NCI-H1105 treated with DMSO at 0.1 percent for 48 hours (cell line): ENCODE data around the gene DYNLT2.
"Not testable (repeated sequence)": the region's sequence is repeated elsewhere in the genome, so short reads cannot be mapped to it uniquely, and the experiment has no call there.

ENCODE experiments used
- DNase-seq: peaks from one replicate; lab custom pipeline; 2025; lab: John Stamatoyannopoulos, UW

The DYNLT2 gene

GRCh38 chr6:169701311-169701953 is 49.9 kb downstream of the DYNLT2 start:
- DNase-seq = no peak

DNA sequence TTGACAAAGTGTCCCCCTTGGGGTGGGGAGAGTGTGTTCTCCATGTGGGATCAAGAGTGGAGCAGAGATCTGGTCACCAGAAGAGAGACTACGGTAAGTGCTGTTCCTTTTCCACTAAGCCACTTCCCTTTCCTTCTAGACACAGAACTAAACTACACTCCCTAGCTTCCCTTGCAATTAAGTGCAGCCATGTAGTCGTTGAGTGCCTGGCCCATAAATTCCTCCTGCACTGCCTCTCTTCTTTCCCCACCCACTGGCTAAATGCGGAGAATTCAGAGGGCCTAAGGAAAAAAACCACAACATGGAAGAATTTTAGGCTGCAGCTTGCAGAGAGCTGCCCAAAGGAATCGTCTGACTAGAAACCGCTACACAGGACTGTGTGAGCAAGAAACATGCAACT is 51.1 kb downstream of the DYNLT2 start:
- no peak for DNase-seq

- DNase-seq = not testable (repeated sequence)
These were observed 54.3 kb downstream of the DYNLT2 start for GRCh38 chr6:169697115-169697514.

DNA sequence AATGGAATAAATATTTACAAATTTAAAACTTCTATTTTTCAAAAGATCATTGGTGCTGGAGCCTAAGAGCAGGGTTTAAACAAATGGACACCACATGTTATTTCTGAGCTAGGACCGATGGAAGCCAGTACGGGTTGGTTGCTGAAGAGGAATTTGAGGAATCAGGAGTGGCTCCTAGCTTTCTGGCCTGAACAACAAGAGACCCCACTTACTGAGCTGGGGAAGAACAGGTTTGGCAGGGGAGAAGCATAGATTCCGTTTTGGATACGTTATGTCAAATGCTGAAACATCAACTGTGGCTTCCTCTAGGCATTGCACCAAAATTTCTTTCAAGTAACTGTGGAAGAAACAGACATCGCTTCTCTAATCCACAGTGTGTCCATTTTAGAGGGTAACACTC is 56.2 kb downstream of the DYNLT2 start:
- no peak for DNase-seq

DNA sequence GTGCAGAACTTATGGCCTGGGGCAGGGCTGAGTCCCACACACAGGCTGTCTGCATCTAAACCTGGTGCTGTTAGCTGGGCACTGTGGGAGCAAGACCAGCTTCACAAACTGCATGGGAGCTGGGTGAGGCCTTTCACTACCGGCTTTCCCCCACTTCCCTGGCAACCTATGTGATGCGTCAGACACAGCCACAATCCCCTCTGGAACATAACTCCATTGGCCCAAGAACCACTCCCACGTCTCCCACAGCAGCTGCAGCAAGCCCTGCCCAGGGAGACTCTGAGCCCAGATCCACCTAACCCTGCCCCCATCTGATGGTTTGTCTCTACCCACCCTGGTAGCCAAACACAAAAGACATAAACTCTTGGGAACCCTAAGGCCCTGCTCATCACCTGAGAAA is 58.9 kb downstream of the DYNLT2 start:
- no peak for DNase-seq

GRCh38 chr6:169691260-169691659 is 60.1 kb downstream of the DYNLT2 start:
- DNase-seq = no peak
